SK-N-SH (cell line): ENCODE measurements around the gene NPAS3. TPM values are rescaled to one million over a fixed set of nuclear protein-coding genes. Genes with fewer than 3 reads are reported as not detected.

Experiments used
- CTCF ChIA-PET: fragments of 300-600, 350-600 bp; formaldehyde crosslinking; extraction: SDS; loops from one replicate; lab custom pipeline; 2021; lab: Yijun Ruan, JAX
- POLR2A ChIA-PET: fragments of 350-600 bp; sonication (Branson Sonifier 250); formaldehyde crosslinking; extraction: SDS; loops from one replicate; lab custom pipeline; 2020; ENCODE audit warnings: antibody characterized with exemption, inconsistent platforms; lab: Yijun Ruan, JAX
- DNase-seq: peaks from one replicate; pipeline ENCODE4 v3.0.0; 2012
- H2AFZ ChIP-seq: fragments of 200-600 bp; sonication (generic); 2 replicates; pipeline ENCODE4 v1.8.1; 2016; ENCODE audit warnings: antibody characterized with exemption, mild to moderate bottlenecking, low read depth
- H3F3A ChIP-seq: fragments of 200-600 bp; sonication (generic); replicated peaks from 2 replicates; pipeline ENCODE3; 2016; ENCODE audit warnings: antibody characterized with exemption, mild to moderate bottlenecking; ENCODE audit not compliant: insufficient read depth
- H3K27ac ChIP-seq, 2 experiments: fragments of 200-500 bp in 1 of 2; fragments of 200-600 bp in 1 of 2; sonication (Bioruptor generic) in 1 of 2; sonication (generic), shearing (Covaris generic) in 1 of 2; 2 replicates each; pipeline versions ENCODE4 v1.5.1 to v1.6.1; 2014 to 2016; ENCODE audit warnings: low read depth in 2 of 2, inconsistent platforms in 1 of 2, low read length in 1 of 2, mild to moderate bottlenecking in 1 of 2, mixed read lengths in 1 of 2
- H3K27me3 ChIP-seq: fragments of 200-600 bp; sonication (generic), shearing (Covaris generic); 2 replicates; pipeline ENCODE4 v1.6.1; 2016; ENCODE audit warnings: mixed run types; ENCODE audit not compliant: insufficient read depth
- H3K36me3 ChIP-seq, 2 experiments: fragments of 200-500 bp in 1 of 2; fragments of 200-600 bp in 1 of 2; sonication (Bioruptor generic) in 1 of 2; sonication (generic) in 1 of 2; replicated peaks in 1 of 2; 2 replicates each; pipeline versions ENCODE3 to v1.5.1; 2014 to 2016; ENCODE audit warnings: low read length in 1 of 2, mild to moderate bottlenecking in 1 of 2; ENCODE audit not compliant: insufficient read depth in 2 of 2, control insufficient read depth in 1 of 2
- H3K4me1 ChIP-seq, 2 experiments: fragments of 200-500 bp in 1 of 2; fragments of 200-600 bp in 1 of 2; sonication (Bioruptor generic) in 1 of 2; sonication (generic), shearing (Covaris generic) in 1 of 2; 2 replicates each; pipeline versions ENCODE4 v1.5.1 to v1.6.1; 2014 to 2016; ENCODE audit warnings: low read depth in 1 of 2, low read length in 1 of 2, mixed run types in 1 of 2; ENCODE audit not compliant: insufficient read depth in 2 of 2, control insufficient read depth in 1 of 2
- H3K4me2 ChIP-seq: fragments of 200-600 bp; sonication (generic), shearing (Covaris generic); 2 replicates; pipeline ENCODE4 v1.6.1; 2017; ENCODE audit warnings: mixed run types
- H3K4me3 ChIP-seq, 2 experiments: fragments of 200-500 bp in 1 of 2; fragments of 200-600 bp in 1 of 2; sonication (Bioruptor generic) in 1 of 2; sonication (generic), shearing (Covaris generic) in 1 of 2; 2 replicates each; pipeline versions ENCODE4 v1.5.1 to v1.8.1; 2014 to 2016; ENCODE audit warnings: low read depth in 2 of 2, inconsistent platforms in 1 of 2, low read length in 1 of 2, mild to moderate bottlenecking in 1 of 2, mixed read lengths in 1 of 2, moderate library complexity in 1 of 2
- H3K79me2 ChIP-seq: fragments of 200-600 bp; sonication (generic); 2 replicates; pipeline ENCODE4 v1.8.1; 2017; ENCODE audit warnings: mild to moderate bottlenecking; ENCODE audit not compliant: insufficient read depth
- H3K9ac ChIP-seq: fragments of 200-600 bp; sonication (generic); 2 replicates; pipeline ENCODE4 v1.6.1; 2017; ENCODE audit warnings: mixed run types
- H3K9me2 ChIP-seq: fragments of 200-600 bp; sonication (generic); 2 replicates; pipeline ENCODE4 v1.6.1; 2017; ENCODE audit warnings: mixed run types
- H3K9me3 ChIP-seq: fragments of 200-600 bp; sonication (generic); 2 replicates; pipeline ENCODE4 v1.6.1; 2017; ENCODE audit warnings: mixed run types, mild to moderate bottlenecking, moderate library complexity
- H4K20me1 ChIP-seq: fragments of 200-600 bp; sonication (generic); 2 replicates; pipeline ENCODE4 v1.6.1; 2017; ENCODE audit warnings: mild to moderate bottlenecking, mixed run types; ENCODE audit not compliant: insufficient read depth
- CHD2 ChIP-seq: fragments of 150-350 bp; IDR thresholded peaks from 2 replicates; pipeline ENCODE4 v1.6.1; 2018; ENCODE audit warnings: low read length; ENCODE audit not compliant: partially characterized antibody
- ELF1 ChIP-seq: IDR thresholded peaks from 2 replicates; pipeline ENCODE4 v1.4.0; 2012
- FOSL2 ChIP-seq: IDR thresholded peaks from 2 replicates; pipeline ENCODE4 v1.4.0; 2012; ENCODE audit warnings: low read depth, mild to moderate bottlenecking, moderate library complexity, borderline replicate concordance
- FOXJ3 ChIP-seq: sonication (generic); formaldehyde crosslinking; IDR thresholded peaks from 2 replicates; pipeline ENCODE4 v1.5.1; 2020; ENCODE audit warnings: mild to moderate bottlenecking, missing genetic modification reagents
- FOXM1 ChIP-seq: IDR thresholded peaks from 2 replicates; pipeline ENCODE4 v1.4.0; 2012; ENCODE audit warnings: low read depth, mild to moderate bottlenecking
- GATA2 ChIP-seq: sonication (generic); formaldehyde crosslinking; IDR thresholded peaks from 2 replicates; pipeline ENCODE4 v1.5.0; 2020; ENCODE audit warnings: mild to moderate bottlenecking, missing genetic modification reagents
- JUND ChIP-seq: IDR thresholded peaks from 2 replicates; pipeline ENCODE4 v1.4.0; 2012
- MXI1 ChIP-seq: IDR thresholded peaks from 2 replicates; pipeline ENCODE4 v1.6.1; 2012; ENCODE audit warnings: mild to moderate bottlenecking, low read depth, low read length, improper control_type of control experiment
- NFIC ChIP-seq: IDR thresholded peaks from 2 replicates; pipeline ENCODE4 v1.4.0; 2012; ENCODE audit warnings: borderline replicate concordance
- NRF1 ChIP-seq: IDR thresholded peaks from 2 replicates; pipeline ENCODE4 v1.6.1; 2012; ENCODE audit warnings: low read depth, mild to moderate bottlenecking, low read length
- POLR2AphosphoS5 ChIP-seq: IDR thresholded peaks from 2 replicates; pipeline ENCODE4 v1.6.1; 2012; ENCODE audit warnings: low read depth, low read length
- RCOR1 ChIP-seq: fragments of 150-350 bp; IDR thresholded peaks from 2 replicates; pipeline ENCODE4 v1.6.1; 2017; ENCODE audit warnings: antibody characterized with exemption, low read length
- RFX5 ChIP-seq: IDR thresholded peaks from 2 replicates; pipeline ENCODE4 v1.6.1; 2012; ENCODE audit warnings: mild to moderate bottlenecking, improper control_type of control experiment, low read length
- RXRA ChIP-seq: IDR thresholded peaks from 2 replicates; pipeline ENCODE4 v1.4.0; 2012; ENCODE audit warnings: low read depth, mild to moderate bottlenecking, borderline replicate concordance
- SMC3 ChIP-seq: IDR thresholded peaks from 2 replicates; pipeline ENCODE4 v1.6.1; 2012; ENCODE audit warnings: low read depth, low read length, improper control_type of control experiment
- TAF1 ChIP-seq: IDR thresholded peaks from 2 replicates; pipeline ENCODE4 v1.6.1; 2012; ENCODE audit warnings: low read depth, mild to moderate bottlenecking, low read length, moderate library complexity, borderline replicate concordance
- TCF12 ChIP-seq: IDR thresholded peaks from 2 replicates; pipeline ENCODE4 v1.4.0; 2012
- TEAD4 ChIP-seq: IDR thresholded peaks from 2 replicates; pipeline ENCODE4 v1.4.0; 2012; ENCODE audit warnings: mild to moderate bottlenecking, borderline replicate concordance; ENCODE audit not compliant: insufficient read depth
- WGBS: methylation state at CpG from one replicate; pipeline ENCODE4 v1.1.6; 2017; ENCODE audit warnings: low lambda C conversion rate; 5-methylcytosine and 5-hydroxymethylcytosine counted together
- polyA plus RNA-seq, 3 experiments: library from polyadenylated mRNA; depleted of rRNA; stranded (reverse); fragments of >200 nt; gene quantifications; 2 replicates each; pipeline ENCODE4 v1.2.3, GENCODE V29; 2012
- TF ChIP-seq, protein P1 (sequence below): fragments of 150-350 bp; IDR thresholded peaks from 2 replicates; pipeline ENCODE4 v1.6.1; 2016; ENCODE audit warnings: mild to moderate bottlenecking, low read depth, low read length
- TF ChIP-seq, protein P2 (sequence below): fragments of 200-600 bp; sonication (generic); IDR thresholded peaks from 2 replicates; pipeline ENCODE4 v1.6.1; 2017; ENCODE audit warnings: antibody characterized with exemption, mild to moderate bottlenecking, moderate library complexity
- TF ChIP-seq, protein P3 (sequence below): IDR thresholded peaks from 2 replicates; pipeline ENCODE4 v1.4.0; 2012; ENCODE audit warnings: low read depth, borderline replicate concordance
- TF ChIP-seq, protein P4 (sequence below): IDR thresholded peaks from 2 replicates; pipeline ENCODE4 v1.4.0; 2012; ENCODE audit warnings: low read depth, borderline replicate concordance

NPAS3 gene
- polyA plus RNA-seq, 1 of the 3 experiments (the other 2 are of a cell fraction), result 4.3 TPM

DNA sequence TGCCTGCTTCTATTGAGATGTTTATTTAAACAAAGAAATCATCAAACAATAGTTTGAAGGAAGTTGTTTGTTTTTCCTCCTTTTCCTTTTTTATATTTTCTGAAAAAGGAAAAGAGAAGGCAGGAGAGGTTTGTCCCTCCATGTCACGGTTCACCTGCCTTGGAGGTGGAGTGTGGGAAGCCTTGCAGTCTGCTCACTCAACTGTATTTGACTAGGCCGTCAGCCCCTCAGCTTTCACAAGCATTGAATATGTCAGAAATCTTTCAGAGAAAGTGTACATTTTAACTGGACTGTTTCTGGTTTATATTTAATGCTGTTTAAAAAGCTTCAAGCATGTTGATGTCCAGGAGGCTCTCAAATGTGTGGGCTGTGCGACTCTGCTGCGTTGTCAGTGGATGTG, 370.4 kb downstream of the NPAS3 start:
- no peak overlapping the region for H2AFZ ChIP-seq
- WGBS, result 80% methylated on average over 4 of the region's 4 CpGs
- ChIA-PET CTCF (interaction anchor here (1.0 kb wide), 1 partner anchor 14 kb away, joined by 3 read pairs; no protein-coding TSS in a partner anchor), POLR2A (interaction anchor here (0.6 kb wide), 1 partner anchor 209 kb away, joined by 4 read pairs; no protein-coding TSS in a partner anchor)
- no peaks in the 10 kb centered on the region for H4K20me1 ChIP-seq
- H3K4me1 ChIP-seq, result peaks cover 0 to 9% of the 10 kb centered on the region in 2 experiments; a peak in 2 of 4 replicates
- DNase-seq, result no peak
- H3K9ac ChIP-seq, result no peak overlapping the region
- no peaks in the 10 kb centered on the region for H3K9me3 ChIP-seq
- no peaks in the 10 kb centered on the region for H3K36me3 ChIP-seq
- TF ChIP-seq FOXJ3 (CRISPR knock-in tag), result no peak
- TF ChIP-seq RFX5, result no peak
- TF ChIP-seq, protein P1, sequence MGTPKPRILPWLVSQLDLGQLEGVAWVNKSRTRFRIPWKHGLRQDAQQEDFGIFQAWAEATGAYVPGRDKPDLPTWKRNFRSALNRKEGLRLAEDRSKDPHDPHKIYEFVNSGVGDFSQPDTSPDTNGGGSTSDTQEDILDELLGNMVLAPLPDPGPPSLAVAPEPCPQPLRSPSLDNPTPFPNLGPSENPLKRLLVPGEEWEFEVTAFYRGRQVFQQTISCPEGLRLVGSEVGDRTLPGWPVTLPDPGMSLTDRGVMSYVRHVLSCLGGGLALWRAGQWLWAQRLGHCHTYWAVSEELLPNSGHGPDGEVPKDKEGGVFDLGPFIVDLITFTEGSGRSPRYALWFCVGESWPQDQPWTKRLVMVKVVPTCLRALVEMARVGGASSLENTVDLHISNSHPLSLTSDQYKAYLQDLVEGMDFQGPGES, result no peak
- no peak for TF ChIP-seq TCF12
- TF ChIP-seq RXRA, result no peak
- TF ChIP-seq, protein P2, sequence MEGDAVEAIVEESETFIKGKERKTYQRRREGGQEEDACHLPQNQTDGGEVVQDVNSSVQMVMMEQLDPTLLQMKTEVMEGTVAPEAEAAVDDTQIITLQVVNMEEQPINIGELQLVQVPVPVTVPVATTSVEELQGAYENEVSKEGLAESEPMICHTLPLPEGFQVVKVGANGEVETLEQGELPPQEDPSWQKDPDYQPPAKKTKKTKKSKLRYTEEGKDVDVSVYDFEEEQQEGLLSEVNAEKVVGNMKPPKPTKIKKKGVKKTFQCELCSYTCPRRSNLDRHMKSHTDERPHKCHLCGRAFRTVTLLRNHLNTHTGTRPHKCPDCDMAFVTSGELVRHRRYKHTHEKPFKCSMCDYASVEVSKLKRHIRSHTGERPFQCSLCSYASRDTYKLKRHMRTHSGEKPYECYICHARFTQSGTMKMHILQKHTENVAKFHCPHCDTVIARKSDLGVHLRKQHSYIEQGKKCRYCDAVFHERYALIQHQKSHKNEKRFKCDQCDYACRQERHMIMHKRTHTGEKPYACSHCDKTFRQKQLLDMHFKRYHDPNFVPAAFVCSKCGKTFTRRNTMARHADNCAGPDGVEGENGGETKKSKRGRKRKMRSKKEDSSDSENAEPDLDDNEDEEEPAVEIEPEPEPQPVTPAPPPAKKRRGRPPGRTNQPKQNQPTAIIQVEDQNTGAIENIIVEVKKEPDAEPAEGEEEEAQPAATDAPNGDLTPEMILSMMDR, result no peak
- TF ChIP-seq CHD2, result no peak
- TF ChIP-seq FOSL2, result no peak
- TF ChIP-seq ELF1, result no peak
- no peak for TF ChIP-seq FOXM1
- no peak for TF ChIP-seq TAF1
- no peak for TF ChIP-seq RCOR1
- TF ChIP-seq TEAD4, result no peak
- no peak for TF ChIP-seq GATA2 (CRISPR knock-in tag)
- TF ChIP-seq NRF1, result no peak
- H3K27ac ChIP-seq, result no peak overlapping the region
- H3K9me2 ChIP-seq, result peaks cover 5% of the 10 kb centered on the region; the same call in 1 of the 2 replicates
- no peaks in the 10 kb centered on the region for H3K79me2 ChIP-seq
- no peak overlapping the region for H3K4me3 ChIP-seq
- no peaks in the 10 kb centered on the region for H3K27me3 ChIP-seq
- no peaks in the 10 kb centered on the region for H3F3A ChIP-seq
- H3K4me2 ChIP-seq, result no peak overlapping the region

DNA sequence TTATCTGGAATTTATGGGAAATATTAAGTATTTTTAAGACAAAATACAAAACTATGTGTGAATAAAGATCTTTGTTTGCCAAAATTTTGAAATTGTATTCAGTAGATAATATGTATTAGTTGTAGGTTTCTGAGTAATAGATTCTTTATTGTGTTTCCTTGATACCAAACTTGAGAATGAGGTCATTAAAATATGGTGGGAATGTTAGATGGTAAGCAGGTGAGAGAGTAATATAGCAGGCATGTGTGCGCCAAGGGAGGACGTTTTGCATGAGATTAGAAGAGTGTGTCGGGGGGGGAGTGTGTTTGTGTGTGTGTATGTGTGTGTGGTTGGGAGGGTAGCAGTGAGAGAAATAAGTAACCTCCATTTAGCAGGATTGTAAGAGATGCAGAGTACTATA, 376.5 kb downstream of the NPAS3 start:
- no peak for TF ChIP-seq FOXM1
- TF ChIP-seq TCF12, result no peak
- TF ChIP-seq, protein P3, sequence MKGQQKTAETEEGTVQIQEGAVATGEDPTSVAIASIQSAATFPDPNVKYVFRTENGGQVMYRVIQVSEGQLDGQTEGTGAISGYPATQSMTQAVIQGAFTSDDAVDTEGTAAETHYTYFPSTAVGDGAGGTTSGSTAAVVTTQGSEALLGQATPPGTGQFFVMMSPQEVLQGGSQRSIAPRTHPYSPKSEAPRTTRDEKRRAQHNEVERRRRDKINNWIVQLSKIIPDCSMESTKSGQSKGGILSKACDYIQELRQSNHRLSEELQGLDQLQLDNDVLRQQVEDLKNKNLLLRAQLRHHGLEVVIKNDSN, result no peak
- TF ChIP-seq NFIC, result no peak
- no peak for TF ChIP-seq MXI1
- TF ChIP-seq TEAD4, result no peak
- TF ChIP-seq, protein P4, sequence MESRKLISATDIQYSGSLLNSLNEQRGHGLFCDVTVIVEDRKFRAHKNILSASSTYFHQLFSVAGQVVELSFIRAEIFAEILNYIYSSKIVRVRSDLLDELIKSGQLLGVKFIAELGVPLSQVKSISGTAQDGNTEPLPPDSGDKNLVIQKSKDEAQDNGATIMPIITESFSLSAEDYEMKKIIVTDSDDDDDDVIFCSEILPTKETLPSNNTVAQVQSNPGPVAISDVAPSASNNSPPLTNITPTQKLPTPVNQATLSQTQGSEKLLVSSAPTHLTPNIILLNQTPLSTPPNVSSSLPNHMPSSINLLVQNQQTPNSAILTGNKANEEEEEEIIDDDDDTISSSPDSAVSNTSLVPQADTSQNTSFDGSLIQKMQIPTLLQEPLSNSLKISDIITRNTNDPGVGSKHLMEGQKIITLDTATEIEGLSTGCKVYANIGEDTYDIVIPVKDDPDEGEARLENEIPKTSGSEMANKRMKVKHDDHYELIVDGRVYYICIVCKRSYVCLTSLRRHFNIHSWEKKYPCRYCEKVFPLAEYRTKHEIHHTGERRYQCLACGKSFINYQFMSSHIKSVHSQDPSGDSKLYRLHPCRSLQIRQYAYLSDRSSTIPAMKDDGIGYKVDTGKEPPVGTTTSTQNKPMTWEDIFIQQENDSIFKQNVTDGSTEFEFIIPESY, result no peak
- TF ChIP-seq POLR2AphosphoS5, result no peak
- no peak for TF ChIP-seq JUND
- TF ChIP-seq RXRA, result no peak
- TF ChIP-seq SMC3, result no peak
- H3K36me3 ChIP-seq, result no peaks in the 10 kb centered on the region
- no peaks in the 10 kb centered on the region for H3K79me2 ChIP-seq
- no peak overlapping the region for H3K4me2 ChIP-seq
- no peak overlapping the region for H3K4me3 ChIP-seq
- no peaks in the 10 kb centered on the region for H3F3A ChIP-seq
- no peak overlapping the region for H3K27ac ChIP-seq
- no peak overlapping the region for H2AFZ ChIP-seq
- POLR2A ChIA-PET, result no interaction called here
- H3K9ac ChIP-seq, result no peak overlapping the region
- no peak for DNase-seq
- no peaks in the 10 kb centered on the region for H3K9me2 ChIP-seq
- CTCF ChIA-PET, result no interaction called here
- H4K20me1 ChIP-seq, result no peaks in the 10 kb centered on the region
- no peaks in the 10 kb centered on the region for H3K4me1 ChIP-seq
- H3K27me3 ChIP-seq, result no peaks in the 10 kb centered on the region
- 90% methylated on average over 3 of the region's 3 CpGs for WGBS
- H3K9me3 ChIP-seq, result no peaks in the 10 kb centered on the region
